Measurements from ENCODE around the gene GPR12.

DNA sequence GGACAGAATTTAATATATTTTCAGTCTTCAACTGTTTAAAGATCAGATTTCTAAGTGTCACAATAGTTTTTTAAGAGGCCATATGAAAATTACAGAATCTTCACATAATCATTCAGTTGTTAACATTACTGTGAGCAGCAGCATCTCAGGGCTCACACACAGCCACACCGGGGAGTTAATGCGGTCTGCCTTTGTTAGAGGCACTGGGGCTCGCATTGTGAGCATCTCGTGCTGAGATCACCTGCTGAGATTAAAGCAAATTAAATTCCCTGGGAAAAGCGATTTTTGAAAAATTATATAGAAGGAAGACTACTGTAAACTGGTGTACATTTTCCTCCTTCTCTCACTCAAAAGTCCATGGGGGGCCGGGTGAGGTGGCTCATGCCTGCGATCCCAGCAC lies 16.6 kb downstream of the GPR12 start:
- no peak for TF ChIP-seq POLR2A (IDR thresholded peaks at IDR 0.05; ENCODE audit: low read depth, low read length)
- TF ChIP-seq, protein P1, sequence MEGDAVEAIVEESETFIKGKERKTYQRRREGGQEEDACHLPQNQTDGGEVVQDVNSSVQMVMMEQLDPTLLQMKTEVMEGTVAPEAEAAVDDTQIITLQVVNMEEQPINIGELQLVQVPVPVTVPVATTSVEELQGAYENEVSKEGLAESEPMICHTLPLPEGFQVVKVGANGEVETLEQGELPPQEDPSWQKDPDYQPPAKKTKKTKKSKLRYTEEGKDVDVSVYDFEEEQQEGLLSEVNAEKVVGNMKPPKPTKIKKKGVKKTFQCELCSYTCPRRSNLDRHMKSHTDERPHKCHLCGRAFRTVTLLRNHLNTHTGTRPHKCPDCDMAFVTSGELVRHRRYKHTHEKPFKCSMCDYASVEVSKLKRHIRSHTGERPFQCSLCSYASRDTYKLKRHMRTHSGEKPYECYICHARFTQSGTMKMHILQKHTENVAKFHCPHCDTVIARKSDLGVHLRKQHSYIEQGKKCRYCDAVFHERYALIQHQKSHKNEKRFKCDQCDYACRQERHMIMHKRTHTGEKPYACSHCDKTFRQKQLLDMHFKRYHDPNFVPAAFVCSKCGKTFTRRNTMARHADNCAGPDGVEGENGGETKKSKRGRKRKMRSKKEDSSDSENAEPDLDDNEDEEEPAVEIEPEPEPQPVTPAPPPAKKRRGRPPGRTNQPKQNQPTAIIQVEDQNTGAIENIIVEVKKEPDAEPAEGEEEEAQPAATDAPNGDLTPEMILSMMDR (conservative IDR thresholded peaks at IDR 0.05; ENCODE audit: low read depth, low read length), result no peak
- TF ChIP-seq BHLHE40 (IDR thresholded peaks at IDR 0.05; ENCODE audit: low read depth, low read length), result no peak
- no peak for TF ChIP-seq SMC3 (IDR thresholded peaks at IDR 0.05; ENCODE audit: low read depth, low read length)
- no peak for TF ChIP-seq RFX5 (IDR thresholded peaks at IDR 0.05; ENCODE audit: low read depth, low read length)
- no peak for TF ChIP-seq MXI1 (IDR thresholded peaks at IDR 0.05; ENCODE audit: borderline replicate concordance, low read depth, low read length)
- TF ChIP-seq, protein P2, sequence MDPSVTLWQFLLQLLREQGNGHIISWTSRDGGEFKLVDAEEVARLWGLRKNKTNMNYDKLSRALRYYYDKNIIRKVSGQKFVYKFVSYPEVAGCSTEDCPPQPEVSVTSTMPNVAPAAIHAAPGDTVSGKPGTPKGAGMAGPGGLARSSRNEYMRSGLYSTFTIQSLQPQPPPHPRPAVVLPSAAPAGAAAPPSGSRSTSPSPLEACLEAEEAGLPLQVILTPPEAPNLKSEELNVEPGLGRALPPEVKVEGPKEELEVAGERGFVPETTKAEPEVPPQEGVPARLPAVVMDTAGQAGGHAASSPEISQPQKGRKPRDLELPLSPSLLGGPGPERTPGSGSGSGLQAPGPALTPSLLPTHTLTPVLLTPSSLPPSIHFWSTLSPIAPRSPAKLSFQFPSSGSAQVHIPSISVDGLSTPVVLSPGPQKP (IDR thresholded peaks at IDR 0.05; ENCODE audit: borderline replicate concordance, low read depth, low read length), result no peak
- no peak for TF ChIP-seq MAZ (IDR thresholded peaks at IDR 0.05; ENCODE audit: borderline replicate concordance, low read depth, low read length)
- no peak for TF ChIP-seq RAD21 (IDR thresholded peaks at IDR 0.05; ENCODE audit: low read length)
- TF ChIP-seq, protein P3, sequence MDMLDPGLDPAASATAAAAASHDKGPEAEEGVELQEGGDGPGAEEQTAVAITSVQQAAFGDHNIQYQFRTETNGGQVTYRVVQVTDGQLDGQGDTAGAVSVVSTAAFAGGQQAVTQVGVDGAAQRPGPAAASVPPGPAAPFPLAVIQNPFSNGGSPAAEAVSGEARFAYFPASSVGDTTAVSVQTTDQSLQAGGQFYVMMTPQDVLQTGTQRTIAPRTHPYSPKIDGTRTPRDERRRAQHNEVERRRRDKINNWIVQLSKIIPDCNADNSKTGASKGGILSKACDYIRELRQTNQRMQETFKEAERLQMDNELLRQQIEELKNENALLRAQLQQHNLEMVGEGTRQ (IDR thresholded peaks at IDR 0.05; ENCODE audit: low read depth, low read length), result no peak
- TF ChIP-seq CEBPB (IDR thresholded peaks at IDR 0.05; ENCODE audit: low read depth, low read length), result no peak

Data from IMR-90 (cell line).